GM12878 (cell line): ENCODE data around the gene PGLYRP4. TPM values are rescaled to one million over a fixed set of nuclear protein-coding genes. Genes with fewer than 3 reads are reported as not detected.

Source experiments
- ATAC-seq: fragments of 200-7000 bp; cut with Tn5 transposase; 3 replicates; pipeline ENCODE4 v1.9.1; 2020; ENCODE audit warnings: mild to moderate bottlenecking, moderate library complexity
- BruUV-seq: library from RNA; stranded (reverse); fragments of 400-500 nt; replicated peaks from 2 replicates; lab custom pipeline; 2021; lab: Mats Ljungman, UMichigan
- CTCF ChIA-PET: fragments of 300-600 bp; sonication (Branson Sonifier 250); formaldehyde crosslinking; extraction: SDS; loops from one replicate; lab custom pipeline; 2021; ENCODE audit warnings: inconsistent platforms; lab: Yijun Ruan, JAX
- POLR2A ChIA-PET: fragments of 350-600 bp; formaldehyde crosslinking; extraction: SDS; loops from one replicate; lab custom pipeline; 2021; ENCODE audit warnings: inconsistent platforms; lab: Charles Lee
- RAD21 ChIA-PET: fragments of 300-600 bp; sonication (Branson Sonifier 250); formaldehyde crosslinking; loops from one replicate; lab custom pipeline; 2023; ENCODE audit warnings: antibody characterized with exemption; ENCODE audit not compliant: unreplicated experiment; lab: Charles Lee
- SMC1A ChIA-PET: fragments of 300-600 bp; sonication (Branson Sonifier 250); formaldehyde crosslinking; loops from one replicate; lab custom pipeline; 2023; ENCODE audit not compliant: unreplicated experiment, uncharacterized antibody; lab: Charles Lee
- DNase-seq: peaks from one replicate; pipeline ENCODE4 v3.0.0-alpha.2; 2011; ENCODE audit warnings: low read depth, low spot score
- FAIRE-seq: peaks from 3 replicates; lab custom pipeline; 2011; peaks lifted over from hg19 to GRCh38; lab: Jason Lieb, UNC
- H2AFZ ChIP-seq: 2 replicates; pipeline ENCODE4 v1.6.0; 2011; ENCODE audit warnings: low read depth, low read length, control low read depth; ENCODE audit not compliant: control insufficient read depth
- H3K27ac ChIP-seq: 2 replicates; pipeline ENCODE4 v1.5.1; 2011; ENCODE audit warnings: control low read depth; ENCODE audit not compliant: control insufficient read depth, insufficient read depth
- H3K27me3 ChIP-seq, 2 experiments: replicated peaks in 1 of 2; 2 replicates each; pipeline versions ENCODE4 v1.6.0 to v1.6.1; 2011; ENCODE audit warnings: low read length in 1 of 2; ENCODE audit not compliant: control insufficient read depth in 2 of 2, insufficient read depth in 2 of 2
- H3K36me3 ChIP-seq, 2 experiments: 2 replicates each; pipeline ENCODE4 v1.5.1; 2011; ENCODE audit warnings: low read length in 1 of 2; ENCODE audit not compliant: control insufficient read depth in 2 of 2, insufficient read depth in 2 of 2
- H3K4me1 ChIP-seq: 2 replicates; pipeline ENCODE4 v1.6.1; 2011; ENCODE audit warnings: mild to moderate bottlenecking, low read length, moderate library complexity, mixed read lengths; ENCODE audit not compliant: control insufficient read depth, insufficient read depth
- H3K4me2 ChIP-seq: 2 replicates; pipeline ENCODE4 v1.6.0; 2011; ENCODE audit warnings: control low read depth; ENCODE audit not compliant: control insufficient read depth, insufficient read depth
- H3K4me3 ChIP-seq: fragments of 200-600 bp; sonication (generic); 2 replicates; pipeline ENCODE4 v1.5.1; 2016
- H3K79me2 ChIP-seq: 2 replicates; pipeline ENCODE4 v1.6.0; 2011; ENCODE audit warnings: low read length; ENCODE audit not compliant: control insufficient read depth, insufficient read depth
- H3K9ac ChIP-seq: 2 replicates; pipeline ENCODE4 v1.8.0; 2011; ENCODE audit warnings: low read length, control low read depth, mixed read lengths; ENCODE audit not compliant: control insufficient read depth, insufficient read depth
- H3K9me3 ChIP-seq: replicated peaks from 3 replicates; pipeline ENCODE4 v1.5.1; 2011; ENCODE audit warnings: mild to moderate bottlenecking, low read length; ENCODE audit not compliant: control insufficient read depth, insufficient read depth
- H4K20me1 ChIP-seq: 2 replicates; pipeline ENCODE4 v1.6.0; 2011; ENCODE audit not compliant: control insufficient read depth, insufficient read depth
- BHLHE40 ChIP-seq, 2 experiments: fragments of 450-650 bp in 1 of 2; IDR thresholded peaks; 2 replicates each; pipeline ENCODE4 v1.6.1; 2011 to 2017; ENCODE audit warnings: low read depth in 2 of 2, borderline replicate concordance in 1 of 2, improper control_type of control experiment in 1 of 2, low read length in 1 of 2, mild to moderate bottlenecking in 1 of 2
- CBX3 ChIP-seq: fragments of 200-600 bp; sonication (generic); IDR thresholded peaks from 2 replicates; pipeline ENCODE4 v1.6.1; 2016; ENCODE audit warnings: low read depth, borderline replicate concordance
- NFXL1 ChIP-seq: fragments of 450-650 bp; IDR thresholded peaks from 2 replicates; pipeline ENCODE4 v1.6.1; 2017; ENCODE audit warnings: antibody characterized with exemption, mild to moderate bottlenecking, borderline replicate concordance
- YBX1 ChIP-seq: fragments of 450-650 bp; IDR thresholded peaks from 2 replicates; pipeline ENCODE4 v1.6.1; 2016; ENCODE audit warnings: antibody characterized with exemption
- WGBS: methylation state at CpG from one replicate; pipeline ENCODE4 v1.1.6; 2016; ENCODE audit warnings: low lambda C conversion rate; ENCODE audit not compliant: insufficient replicate concordance, insufficient coverage; ENCODE audit errors: missing lambda C conversion rate; 5-methylcytosine and 5-hydroxymethylcytosine counted together
- in situ Hi-C: fragments of 300-500 bp; cut with MboI; formaldehyde crosslinking; loops from 9 replicates; pipeline ENCODE4 v1.14.3; 2018; ENCODE audit warnings: mixed read lengths
- intact Hi-C: fragments of 100-400 bp; cut with micrococcal nuclease; formaldehyde crosslinking; loops from one replicate; pipeline ENCODE4 v1.14.2; 2022; ENCODE audit not compliant: unreplicated experiment
- polyA plus RNA-seq, 11 experiments: library from polyadenylated mRNA; depleted of rRNA in 4 of 11; unstranded in 6 of 11; stranded (reverse) in 5 of 11; fragments of >200 nt; fragmentation: Nextera tagmentation in 4 of 11; fragmentation: Illumina TruSeq in 1 of 11; extraction: Ambion mirVana in 4 of 11; extraction: Trizol in 1 of 11; gene quantifications; 1 replicate in 1 of 11; 2 replicates in 10 of 11; pipeline versions ENCODE4 v1.2.1 to v1.2.3, GENCODE V29; 2011 to 2016; ENCODE audit warnings: inconsistent platforms in 2 of 11, missing spikeins in 2 of 11, low read depth in 1 of 11
- total RNA-seq, 4 experiments: library from RNA; depleted of rRNA in 3 of 4; stranded (reverse); fragments of >200 nt in 3 of 4; fragmentation: Illumina TruSeq in 1 of 4; extraction: Trizol in 1 of 4; gene quantifications; 2 replicates each; pipeline versions ENCODE4 v1.2.1 to v1.2.3, GENCODE V29; 2013 to 2021
- TF ChIP-seq, protein P1 (sequence below): fragments of 150-350 bp; IDR thresholded peaks from 2 replicates; pipeline ENCODE4 v1.6.1; 2016; ENCODE audit warnings: low read depth, low read length

Gene PGLYRP4
- total and polyA plus RNA-seq, 10 of the 15 experiments (the other 5 are each of a cell fraction or from before 2014, with no cell fraction given), result 0.22 to 3.0 (median 0.44) TPM

DNA sequence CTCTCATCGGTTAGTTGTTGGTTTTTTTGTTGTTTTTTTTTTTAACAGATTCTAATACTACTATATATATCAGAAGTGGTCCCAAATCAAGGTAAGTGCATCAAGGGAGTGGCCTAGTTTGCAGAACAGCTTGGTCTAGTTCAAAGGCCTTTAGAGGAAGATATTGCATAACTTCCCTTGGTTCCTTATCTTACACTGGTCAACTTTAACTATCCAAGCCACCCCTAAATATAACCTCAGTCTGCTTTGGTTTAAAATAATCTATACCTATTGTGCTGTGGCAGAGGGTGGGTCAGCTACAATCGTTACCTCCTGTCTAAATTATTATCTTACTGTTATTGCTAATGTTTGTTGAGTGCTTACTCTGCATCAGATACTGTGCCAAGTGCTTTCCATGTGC, 19.9 kb upstream of the PGLYRP4 start:
- ChIA-PET CTCF (interaction anchor here (1.7 kb wide), 1 partner anchor 14 kb away, joined by 6 read pairs; no protein-coding TSS in a partner anchor), POLR2A (no interaction called here), RAD21 (no interaction called here), SMC1A (no interaction called here)
- Histone ChIP-seq H3K27me3 (no peaks in the 10 kb centered on the region), H3K4me2 (no peak overlapping the region), H2AFZ (no peak overlapping the region), H3K4me3 (no peak overlapping the region), H3K79me2 (no peaks in the 10 kb centered on the region), H3K9ac (no peak overlapping the region), H4K20me1 (no peaks in the 10 kb centered on the region), H3K27ac (no peak overlapping the region), H3K36me3 (no peaks in the 10 kb centered on the region), H3K9me3 (no peaks in the 10 kb centered on the region), H3K4me1 (no peaks in the 10 kb centered on the region)
- in situ Hi-C loops (no loop called here), intact Hi-C loops (no loop called here)
- FAIRE-seq, result no peak
- ATAC-seq, result no peak
- TF ChIP-seq YBX1, result no peak
- no peak for TF ChIP-seq NFXL1
- TF ChIP-seq, protein P1, sequence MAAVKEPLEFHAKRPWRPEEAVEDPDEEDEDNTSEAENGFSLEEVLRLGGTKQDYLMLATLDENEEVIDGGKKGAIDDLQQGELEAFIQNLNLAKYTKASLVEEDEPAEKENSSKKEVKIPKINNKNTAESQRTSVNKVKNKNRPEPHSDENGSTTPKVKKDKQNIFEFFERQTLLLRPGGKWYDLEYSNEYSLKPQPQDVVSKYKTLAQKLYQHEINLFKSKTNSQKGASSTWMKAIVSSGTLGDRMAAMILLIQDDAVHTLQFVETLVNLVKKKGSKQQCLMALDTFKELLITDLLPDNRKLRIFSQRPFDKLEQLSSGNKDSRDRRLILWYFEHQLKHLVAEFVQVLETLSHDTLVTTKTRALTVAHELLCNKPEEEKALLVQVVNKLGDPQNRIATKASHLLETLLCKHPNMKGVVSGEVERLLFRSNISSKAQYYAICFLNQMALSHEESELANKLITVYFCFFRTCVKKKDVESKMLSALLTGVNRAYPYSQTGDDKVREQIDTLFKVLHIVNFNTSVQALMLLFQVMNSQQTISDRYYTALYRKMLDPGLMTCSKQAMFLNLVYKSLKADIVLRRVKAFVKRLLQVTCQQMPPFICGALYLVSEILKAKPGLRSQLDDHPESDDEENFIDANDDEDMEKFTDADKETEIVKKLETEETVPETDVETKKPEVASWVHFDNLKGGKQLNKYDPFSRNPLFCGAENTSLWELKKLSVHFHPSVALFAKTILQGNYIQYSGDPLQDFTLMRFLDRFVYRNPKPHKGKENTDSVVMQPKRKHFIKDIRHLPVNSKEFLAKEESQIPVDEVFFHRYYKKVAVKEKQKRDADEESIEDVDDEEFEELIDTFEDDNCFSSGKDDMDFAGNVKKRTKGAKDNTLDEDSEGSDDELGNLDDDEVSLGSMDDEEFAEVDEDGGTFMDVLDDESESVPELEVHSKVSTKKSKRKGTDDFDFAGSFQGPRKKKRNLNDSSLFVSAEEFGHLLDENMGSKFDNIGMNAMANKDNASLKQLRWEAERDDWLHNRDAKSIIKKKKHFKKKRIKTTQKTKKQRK, result no peak
- no peak for TF ChIP-seq BHLHE40 (IDR thresholded peaks at IDR 0.05; ENCODE audit: borderline replicate concordance in 1 of 2, low read depth in 2 of 2, low read length in 1 of 2)
- TF ChIP-seq CBX3, result no peak
- no peak for DNase-seq
- WGBS, result 0% methylated on average over 2 of the region's 2 CpGs
- no TSS peak for BruUV-seq
